ENCODE results near the gene FNDC5.

The FNDC5 gene

GRCh38 chr1:32883338-32884031, 12.8 kb upstream of the FNDC5 start:
- DNase-seq, result no peak

GRCh38 chr1:32881871-32882850, 11.4 kb upstream of the FNDC5 start:
- DNase-seq, result no peak

GRCh38 chr1:32881291-32881690, 10.6 kb upstream of the FNDC5 start:
- DNase-seq, result no peak

DNA sequence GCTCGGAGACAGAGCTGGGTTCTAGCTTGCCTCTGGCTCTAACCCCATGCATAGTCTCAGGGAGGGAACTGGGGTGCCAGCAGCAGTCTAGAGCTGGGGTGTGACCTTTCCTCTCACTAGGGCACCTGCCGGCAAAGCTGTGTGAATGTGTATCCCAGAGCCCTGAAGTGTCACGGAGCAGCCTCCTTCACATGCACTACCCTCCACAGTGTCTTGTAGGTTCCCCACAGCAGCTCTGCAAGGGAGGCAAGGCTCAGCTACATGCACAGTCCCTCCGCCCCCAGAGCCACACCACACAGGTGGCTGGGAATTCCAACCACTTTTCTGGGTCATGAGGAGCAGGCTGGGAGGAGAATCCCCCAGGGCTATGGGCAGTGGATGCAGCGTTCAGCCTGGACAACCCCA, 7.9 kb upstream of the FNDC5 start:
- no peak for DNase-seq

DNA sequence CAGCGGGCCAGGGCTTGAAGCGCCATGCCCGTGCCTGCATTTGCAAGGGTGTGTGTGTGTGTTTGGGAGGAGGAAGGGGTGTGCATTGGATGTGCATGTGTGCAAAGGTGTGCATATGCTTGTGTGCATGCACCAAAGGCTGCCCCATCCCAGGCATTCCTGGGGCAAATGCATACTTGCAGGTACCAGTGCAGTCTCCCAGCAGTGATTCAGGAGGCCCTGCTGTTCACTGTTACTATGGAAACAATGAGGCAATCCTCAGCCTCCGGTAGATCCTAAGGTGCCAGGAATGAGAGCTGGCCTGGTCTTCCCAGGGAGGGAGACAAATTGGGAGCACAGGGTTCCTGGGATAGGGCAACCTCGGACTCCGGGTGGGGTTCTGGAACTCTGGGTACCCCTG, 7.5 kb upstream of the FNDC5 start:
- no peak for DNase-seq

DNA sequence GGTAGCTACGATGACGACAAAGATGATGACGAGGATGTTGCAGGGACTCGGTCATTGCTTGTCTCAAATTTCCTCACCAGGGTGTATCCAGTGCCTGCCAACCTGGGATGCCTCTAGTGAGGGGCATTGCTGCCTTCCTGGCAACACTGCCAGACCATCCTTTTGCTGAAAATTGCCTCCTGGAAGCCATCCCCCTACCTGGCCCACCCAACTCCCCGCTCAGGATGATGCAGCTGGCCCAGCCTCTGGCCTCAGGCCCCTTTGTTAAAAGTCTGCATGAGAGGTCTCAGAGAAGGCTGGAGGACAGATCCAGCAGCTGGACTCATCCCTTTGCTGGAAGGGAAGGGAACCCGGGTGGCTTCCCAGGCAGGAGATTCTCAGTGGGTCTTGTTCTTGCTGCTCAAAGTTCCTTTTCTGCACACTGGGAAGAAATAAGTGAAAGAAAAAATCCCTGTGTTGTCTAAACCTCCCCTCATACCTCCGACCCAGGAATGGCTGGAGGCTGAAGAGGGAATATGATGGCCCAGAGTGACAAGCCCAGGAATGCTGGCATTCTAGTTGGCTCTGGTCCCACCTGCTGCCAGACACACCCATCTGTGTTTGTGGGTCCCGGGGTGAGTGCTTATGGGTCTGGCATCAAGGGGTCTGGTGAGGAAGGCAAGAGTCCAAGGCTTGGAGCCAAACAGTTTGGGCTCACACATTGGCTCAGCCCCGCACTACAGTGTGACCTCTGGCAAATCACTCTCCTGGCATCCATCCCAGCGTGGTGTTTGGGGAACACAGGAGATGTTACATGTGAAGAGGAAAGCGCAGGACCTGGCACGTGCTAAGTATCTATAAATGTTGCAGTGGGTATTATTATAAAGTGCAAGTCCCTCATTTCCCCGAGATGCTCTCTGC, 6.7 kb upstream of the FNDC5 start:
- no peak for DNase-seq

GRCh38 chr1:32876341-32877210, 5.9 kb upstream of the FNDC5 start:
- DNase-seq, result peak; percentile 70

GRCh38 chr1:32874860-32875752, 4.4 kb upstream of the FNDC5 start:
- peak; percentile 30 for DNase-seq

GRCh38 chr1:32873484-32873883, 2.8 kb upstream of the FNDC5 start:
- DNase-seq, result peak; percentile 37

DNA sequence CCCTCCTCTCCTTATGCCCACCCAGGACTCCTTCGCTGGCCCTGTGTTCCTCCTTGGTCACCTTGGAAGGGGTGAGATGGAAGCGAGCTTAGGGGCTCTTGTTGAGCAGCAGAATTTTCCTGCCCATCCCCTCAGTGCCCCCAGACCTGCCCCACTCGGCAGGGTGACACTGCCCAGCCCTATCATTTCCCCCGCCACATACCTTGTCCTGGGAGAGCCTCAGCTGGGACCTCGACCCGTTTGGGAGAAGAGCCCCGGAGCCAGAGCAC, 1.4 kb upstream of the FNDC5 start:
- DNase-seq, result no peak

DNA sequence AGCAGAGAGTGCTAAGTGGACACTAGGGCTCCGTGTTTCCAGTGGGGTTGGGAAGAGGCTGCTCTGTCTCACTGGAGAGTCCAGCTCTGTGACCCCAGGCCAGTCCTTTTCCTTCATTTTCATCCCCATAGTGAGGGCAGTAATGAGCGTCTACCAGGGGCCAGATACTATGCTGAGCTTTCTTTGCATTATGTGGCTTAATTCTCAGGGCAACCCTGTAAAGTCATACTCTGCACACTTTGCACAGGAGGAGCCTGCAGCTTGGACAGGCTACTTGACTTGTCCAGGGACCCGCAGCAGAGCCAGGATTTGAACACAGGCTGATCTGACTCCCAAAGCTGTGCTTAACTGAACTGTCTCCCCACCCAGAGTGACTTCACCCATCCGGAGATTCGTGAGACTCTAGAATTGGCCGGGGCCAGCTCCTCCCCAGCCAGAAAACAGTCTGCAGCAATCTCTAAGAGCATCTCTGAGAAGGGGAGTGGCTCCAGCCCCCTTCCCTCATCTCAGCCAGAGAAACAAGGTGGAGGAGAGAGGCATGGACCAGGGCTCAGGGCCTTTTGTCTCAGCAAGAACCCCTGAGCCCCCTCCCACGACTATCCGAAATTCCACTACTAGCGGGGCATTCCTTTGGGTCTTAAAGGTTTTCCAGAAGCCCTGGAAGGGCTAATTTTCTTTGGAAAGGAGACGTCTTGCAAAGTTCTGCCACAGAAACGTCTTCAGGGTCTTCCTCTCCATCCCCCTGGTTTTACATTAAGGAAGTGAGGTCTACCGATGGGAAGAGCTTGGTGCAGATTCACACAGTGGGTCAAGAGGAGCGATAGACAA, 866 bp upstream of the FNDC5 start:
- DNase-seq, result no peak

DNA sequence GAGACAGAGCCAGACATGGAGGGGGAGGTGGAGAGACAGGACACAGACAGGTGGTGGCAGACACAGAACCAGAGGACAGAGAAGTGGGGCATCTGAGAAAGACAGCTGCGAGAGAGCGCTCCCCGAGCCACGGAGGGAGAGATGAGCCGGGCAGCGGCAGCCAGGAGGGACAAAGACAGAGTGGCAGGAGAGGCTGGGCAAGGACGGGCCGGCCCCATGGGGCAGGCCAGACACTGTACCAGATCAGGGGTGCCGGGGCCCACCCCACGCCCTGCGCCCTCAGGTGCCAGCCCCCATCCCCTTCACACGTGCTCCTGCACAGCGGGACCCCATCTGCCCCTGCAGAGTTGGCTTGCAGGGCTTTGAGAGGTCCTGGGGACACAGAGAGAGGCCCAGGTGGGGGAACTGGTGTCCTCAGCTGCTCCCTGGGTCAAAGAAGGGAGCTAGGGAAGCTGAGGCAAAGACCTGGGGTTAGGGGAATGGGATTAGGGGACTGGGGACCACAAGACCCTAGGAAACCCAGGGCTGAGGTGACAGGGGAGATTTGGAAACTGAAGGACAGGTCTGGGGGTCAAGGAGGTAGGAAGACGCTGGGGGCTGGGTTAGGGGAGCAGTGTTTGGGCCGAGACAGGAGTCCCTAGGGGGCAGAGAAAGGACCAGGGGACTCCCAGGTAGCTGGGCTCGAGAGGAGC, 643 bp downstream of the FNDC5 start:
- no peak for DNase-seq

DNA sequence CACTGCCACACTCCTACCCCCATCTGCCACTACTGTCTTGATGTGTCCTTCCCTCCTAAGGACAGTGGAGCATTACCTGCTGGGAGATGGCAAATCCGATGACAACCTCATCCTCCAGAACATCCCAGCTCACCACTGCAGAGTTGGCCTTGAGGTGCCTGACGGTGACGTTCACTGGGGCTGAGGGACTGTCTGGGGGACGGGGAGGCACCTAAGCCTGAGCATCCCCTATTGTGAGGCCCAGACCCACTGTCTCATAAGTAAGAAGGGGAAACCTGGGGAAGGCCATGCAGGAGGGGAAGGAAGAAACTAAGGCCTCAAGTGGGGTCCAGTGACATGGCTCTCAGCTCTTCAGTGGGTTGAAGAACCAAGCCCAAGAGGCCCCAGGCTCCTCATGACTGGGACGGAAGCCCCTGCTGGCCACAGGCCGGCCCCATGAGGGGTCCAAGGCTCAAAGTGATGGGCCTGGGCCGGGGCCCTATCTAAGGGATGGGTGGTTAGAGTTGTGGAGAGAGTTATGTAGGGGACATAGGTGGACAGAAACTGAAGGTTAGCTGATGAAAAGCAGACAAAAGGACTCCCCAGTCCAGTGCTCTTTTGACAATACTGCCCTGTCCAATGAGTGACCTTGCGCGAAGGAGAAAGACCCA, 1.8 kb downstream of the FNDC5 start:
- no peak for DNase-seq

GRCh38 chr1:32868085-32868484, 2.6 kb downstream of the FNDC5 start:
- DNase-seq, result no peak

- DNase-seq, result no peak
Observed at GRCh38 chr1:32867671-32868070, 3.0 kb downstream of the FNDC5 start.

- DNase-seq, result no peak
Observed at GRCh38 chr1:32867151-32867550, 3.6 kb downstream of the FNDC5 start.

GRCh38 chr1:32865639-32866405, 4.9 kb downstream of the FNDC5 start:
- DNase-seq, result no peak

DNA sequence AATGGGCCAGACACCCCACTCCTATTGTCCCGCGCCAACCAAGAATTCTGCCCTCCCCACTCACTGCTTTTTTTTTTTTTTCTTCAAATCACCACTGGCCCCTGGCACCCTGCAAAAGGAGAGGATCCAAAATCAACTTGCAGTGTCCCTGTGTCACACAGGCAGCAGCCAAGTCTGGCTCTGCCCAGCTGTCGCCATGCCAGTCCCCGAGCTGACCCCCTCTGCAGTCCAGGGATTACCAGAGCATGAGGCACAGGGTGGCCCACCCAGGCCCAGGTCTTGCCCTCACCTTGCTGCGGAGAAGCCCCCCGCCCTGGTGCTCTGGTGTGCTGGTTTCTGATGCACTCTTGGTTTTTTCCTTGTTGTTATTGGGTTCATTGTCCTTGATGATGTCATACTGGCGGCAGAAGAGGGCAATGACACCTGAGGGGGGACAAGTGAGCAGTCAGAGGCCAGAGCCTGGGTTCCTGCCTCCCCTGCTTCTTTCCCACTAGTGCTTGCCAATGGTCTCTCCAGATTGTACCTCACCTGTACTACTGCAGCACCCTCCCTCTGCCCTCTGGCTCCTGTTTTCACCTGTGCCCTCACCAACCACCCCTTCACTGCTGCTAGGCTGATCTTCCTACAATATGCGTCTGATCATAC, 6.2 kb downstream of the FNDC5 start:
- no peak for DNase-seq

All from activated CD8-positive, alpha-beta memory T cell treated with anti-CD3 and anti-CD28 coated beads, Interleukin-2, amount 50 U/mL, for 48 hours (primary cell).